Panc1 (cell line): ENCODE measurements around the gene WNT9A. TPM values are rescaled to one million over a fixed set of nuclear protein-coding genes. Genes with fewer than 3 reads are reported as not detected.

Experiments used
- ATAC-seq: fragments of 200-7000 bp; cut with Tn5 transposase; 2 replicates; pipeline ENCODE4 v1.9.1; 2020; ENCODE audit warnings: mild to moderate bottlenecking, moderate library complexity
- Bru-seq: library from RNA; stranded (reverse); fragments of 400-500 nt; gene quantifications from one replicate; lab custom pipeline; 2021; lab: Mats Ljungman, UMichigan
- BruChase-seq, 2 experiments: library from RNA; stranded (reverse); fragments of 400-500 nt; gene quantifications; one replicate each; lab custom pipeline; 2021; lab: Mats Ljungman, UMichigan
- BruUV-seq: library from RNA; stranded (reverse); fragments of 400-500 nt; replicated peaks from 2 replicates; lab custom pipeline; 2021; lab: Mats Ljungman, UMichigan
- CTCF ChIA-PET: fragments of 300-600 bp; sonication (Branson Sonifier 250); formaldehyde crosslinking; loops from one replicate; lab custom pipeline; 2022; ENCODE audit warnings: antibody characterized with exemption; lab: Charles Lee
- POLR2A ChIA-PET: fragments of 300-600 bp; sonication (Branson Sonifier 250); formaldehyde crosslinking; loops from one replicate; lab custom pipeline; 2022; ENCODE audit warnings: antibody characterized with exemption; lab: Charles Lee
- DNase-seq: peaks from one replicate; pipeline ENCODE4 v3.0.0-alpha.2; 2010; ENCODE audit warnings: low read depth, low spot score
- H3K27ac ChIP-seq: 2 replicates; pipeline ENCODE4 v1.5.1; 2011; ENCODE audit warnings: mild to moderate bottlenecking, low read length, inconsistent platforms
- H3K27me3 ChIP-seq: fragments of 200-500 bp; sonication (Bioruptor generic); 2 replicates; pipeline ENCODE4 v1.6.0; 2014; ENCODE audit warnings: low read length, inconsistent platforms; ENCODE audit not compliant: control insufficient read depth, insufficient read depth
- H3K36me3 ChIP-seq: fragments of 200-500 bp; sonication (Bioruptor generic); 2 replicates; pipeline ENCODE4 v1.5.1; 2014; ENCODE audit warnings: inconsistent platforms, mild to moderate bottlenecking, low read length, moderate library complexity; ENCODE audit not compliant: control insufficient read depth, insufficient read depth
- H3K4me1 ChIP-seq: 2 replicates; pipeline ENCODE4 v1.5.1; 2011; ENCODE audit warnings: inconsistent platforms, mild to moderate bottlenecking, low read length, moderate library complexity; ENCODE audit not compliant: control insufficient read depth, insufficient read depth
- H3K4me3 ChIP-seq, 2 experiments: 2 replicates each; pipeline ENCODE4 v1.5.1; 2011 to 2012; ENCODE audit warnings: low read depth in 2 of 2, low read length in 2 of 2, mild to moderate bottlenecking in 2 of 2, inconsistent platforms in 1 of 2, moderate library complexity in 1 of 2
- H3K9me3 ChIP-seq: fragments of 200-500 bp; sonication (Bioruptor generic); 2 replicates; pipeline ENCODE4 v1.5.1; 2014; ENCODE audit warnings: low read depth, mild to moderate bottlenecking, inconsistent platforms, low read length, moderate library complexity; ENCODE audit not compliant: control insufficient read depth, insufficient read depth
- CTCF ChIP-seq: fragments of 450-650 bp; IDR thresholded peaks from 2 replicates; pipeline ENCODE4 v1.5.1; 2017; ENCODE audit warnings: mild to moderate bottlenecking
- POLR2AphosphoS5 ChIP-seq: IDR thresholded peaks from 2 replicates; pipeline ENCODE4 v1.6.1; 2012; ENCODE audit warnings: mild to moderate bottlenecking, low read depth, low read length, moderate library complexity
- REST ChIP-seq, 2 experiments: IDR thresholded peaks; 2 replicates each; pipeline ENCODE4 v1.6.1; 2011 to 2012; ENCODE audit warnings: low read depth in 2 of 2, control low read depth in 1 of 2, low read length in 1 of 2, mild to moderate bottlenecking in 1 of 2, moderate library complexity in 1 of 2; ENCODE audit not compliant: insufficient read depth in 1 of 2
- SIN3A ChIP-seq: IDR thresholded peaks from 2 replicates; pipeline ENCODE4 v1.6.1; 2012; ENCODE audit warnings: low read depth, mild to moderate bottlenecking, low read length, moderate library complexity, borderline replicate concordance; ENCODE audit not compliant: insufficient read depth
- TCF7L2 ChIP-seq: IDR thresholded peaks from 2 replicates; pipeline ENCODE4 v1.6.1; 2011; ENCODE audit warnings: mild to moderate bottlenecking, low read depth, low read length, inconsistent platforms
- in situ Hi-C: cut with HindIII; loops from 2 replicates; pipeline ENCODE4 v1.10.0; 2016; ENCODE audit warnings: low sequenced_read_pairs, low pct_unique_long_range_greater_than_20kb
- intact Hi-C: fragments of 100-400 bp; cut with micrococcal nuclease; formaldehyde crosslinking; loops from one replicate; pipeline ENCODE4 v1.10.0; 2022; ENCODE audit not compliant: unreplicated experiment
- long read RNA-seq: library from polyadenylated mRNA; unstranded; transcript quantifications from one replicate; pipeline ENCODE4 v2.0.0, GENCODE V29; 2021; ENCODE audit not compliant: unreplicated experiment
- polyA plus RNA-seq: library from polyadenylated mRNA; unstranded; fragments of >200 nt; gene quantifications from one replicate; pipeline ENCODE4 v1.2.1, GENCODE V29; 2012; ENCODE audit warnings: missing spikeins; ENCODE audit not compliant: insufficient read length
- total RNA-seq: library from RNA; stranded (reverse); gene quantifications from one replicate; pipeline ENCODE4 v1.2.1, GENCODE V29; 2021; ENCODE audit not compliant: unreplicated experiment

WNT9A gene
- 26.5 TPM for total RNA-seq
- 46.9 TPM for polyA plus RNA-seq
- Bru-seq, nascent RNA: percentile 81 among the genes with signal in this experiment
- percentile 93 among the genes with signal in this experiment for BruChase-seq, experiment 1, labeled RNA remaining after a 2-hour chase
- percentile 84 among the genes with signal in this experiment for BruChase-seq, experiment 2, labeled RNA remaining after a 6-hour chase
- long read RNA-seq, transcript WNT9A-201 (4 exons, 3,971 nt): major isoform, 15 of 29 reads
- long read RNA-seq, partial matches to known transcripts: 1 of 29 reads
- long read RNA-seq, other reads (novel, unspliced or antisense): 13 of 29 reads

- H3K27ac ChIP-seq: peak within 1 kb of the TSS; percentile 90
- ATAC-seq (peak; percentile 77), DNase-seq (no peak)
- BruUV-seq: no TSS peak
- POLR2A ChIA-PET: no interaction called here
- peak; percentile 58 for TF ChIP-seq POLR2AphosphoS5
- TF ChIP-seq CTCF: no peak; the same call in 1 of the 2 replicates
- TF ChIP-seq REST (IDR thresholded peaks at IDR 0.05; ENCODE audit: insufficient read depth in 1 of 2, low read depth in 2 of 2, low read length in 1 of 2): no peak
- TF ChIP-seq SIN3A: peak; percentile 57; the same call in 1 of the 2 replicates
- intact Hi-C loops (loop anchor here (2.0 to 10.0 kb wide), 3 partner anchors 153 to 466 kb away; no protein-coding TSS in a partner anchor), in situ Hi-C loops (no loop called here)
- no peaks in the 10 kb centered on the region for H3K9me3 ChIP-seq
- no peaks in the 10 kb centered on the region for H3K27me3 ChIP-seq
- H3K36me3 ChIP-seq: no peaks in the 10 kb centered on the region
- H3K4me3 ChIP-seq: peak within 1 kb of the TSS; percentile 71 to 91
- H3K4me1 ChIP-seq: peaks cover 36% of the 10 kb centered on the region
- CTCF ChIA-PET: no interaction called here
Observed at GRCh38 chr1:227947676-227948492, at the start of gene WNT9A. WNT9A (minus strand) TSS chr1:227947932; CDS start chr1:227947887, 45 bp downstream.

- intact Hi-C loops (no loop called here), in situ Hi-C loops (no loop called here)
- ATAC-seq: no peak
- H3K9me3 ChIP-seq: peaks cover 3% of the 10 kb centered on the region; the same call in 1 of the 2 replicates
- CTCF ChIA-PET: interaction anchor here (0.6 kb wide), 1 partner anchor 43 kb away, joined by 6 read pairs; no protein-coding TSS in a partner anchor
- no peak for DNase-seq
- H3K4me3 ChIP-seq: no peak overlapping the region
- no TSS peak for BruUV-seq
- no peak overlapping the region for H3K27ac ChIP-seq
- no peak for TF ChIP-seq POLR2AphosphoS5
- no peak for TF ChIP-seq SIN3A
- TF ChIP-seq REST (IDR thresholded peaks at IDR 0.05; ENCODE audit: insufficient read depth in 1 of 2, low read depth in 2 of 2, low read length in 1 of 2): no peak
- TF ChIP-seq TCF7L2: no peak
- no peak for TF ChIP-seq CTCF
- no peaks in the 10 kb centered on the region for H3K27me3 ChIP-seq
- POLR2A ChIA-PET: no interaction called here
- no peaks in the 10 kb centered on the region for H3K4me1 ChIP-seq
- no peaks in the 10 kb centered on the region for H3K36me3 ChIP-seq
Observed at GRCh38 chr1:227996187-227996950, 48.6 kb upstream of the WNT9A start.
